AG10803 (cell line): ENCODE results near the gene CRIM1.

Experiments
- DNase-seq: peaks from one replicate; pipeline ENCODE4 v3.0.0; 2010; ENCODE audit warnings: low read depth
- H3K4me3 ChIP-seq: 2 replicates; pipeline ENCODE4 v1.5.1; 2011; ENCODE audit warnings: mild to moderate bottlenecking, low read length, control low read depth
- TF ChIP-seq, protein P1 (sequence below): conservative IDR thresholded peaks from 2 replicates; pipeline ENCODE4 v1.5.1; 2011; ENCODE audit warnings: mild to moderate bottlenecking, low read length, control low read depth, inconsistent platforms

The CRIM1 gene

DNA sequence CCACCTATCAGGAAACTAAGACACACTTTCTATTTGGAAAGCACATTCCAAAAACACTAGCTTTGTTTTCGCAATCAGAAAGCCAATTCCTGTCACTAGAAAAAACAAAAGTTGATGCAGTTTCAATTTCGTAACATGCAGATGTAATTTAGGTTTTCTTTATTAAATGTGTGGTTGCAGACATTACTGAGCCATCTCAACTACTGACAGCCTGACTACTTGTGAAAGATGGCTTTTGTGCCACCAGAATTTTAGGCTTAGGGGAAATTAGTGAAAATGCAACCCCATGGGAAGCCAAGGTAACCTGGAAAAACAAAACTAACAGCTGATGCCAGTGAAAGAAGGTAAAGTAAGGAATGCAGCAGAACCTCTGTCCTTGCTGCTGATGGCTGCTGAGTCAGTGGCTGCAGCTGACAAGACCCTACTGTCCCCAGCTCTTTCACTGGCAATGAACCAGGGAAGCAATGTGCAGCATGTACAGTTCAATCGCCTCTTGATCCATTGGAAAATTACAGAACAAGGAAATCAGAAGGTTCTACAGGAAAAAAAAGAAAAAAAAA lies 207.5 kb downstream of the CRIM1 start:
- peak; percentile 78 for DNase-seq
- peak overlapping the region; percentile 21 for H3K4me3 ChIP-seq
- TF ChIP-seq, protein P1, sequence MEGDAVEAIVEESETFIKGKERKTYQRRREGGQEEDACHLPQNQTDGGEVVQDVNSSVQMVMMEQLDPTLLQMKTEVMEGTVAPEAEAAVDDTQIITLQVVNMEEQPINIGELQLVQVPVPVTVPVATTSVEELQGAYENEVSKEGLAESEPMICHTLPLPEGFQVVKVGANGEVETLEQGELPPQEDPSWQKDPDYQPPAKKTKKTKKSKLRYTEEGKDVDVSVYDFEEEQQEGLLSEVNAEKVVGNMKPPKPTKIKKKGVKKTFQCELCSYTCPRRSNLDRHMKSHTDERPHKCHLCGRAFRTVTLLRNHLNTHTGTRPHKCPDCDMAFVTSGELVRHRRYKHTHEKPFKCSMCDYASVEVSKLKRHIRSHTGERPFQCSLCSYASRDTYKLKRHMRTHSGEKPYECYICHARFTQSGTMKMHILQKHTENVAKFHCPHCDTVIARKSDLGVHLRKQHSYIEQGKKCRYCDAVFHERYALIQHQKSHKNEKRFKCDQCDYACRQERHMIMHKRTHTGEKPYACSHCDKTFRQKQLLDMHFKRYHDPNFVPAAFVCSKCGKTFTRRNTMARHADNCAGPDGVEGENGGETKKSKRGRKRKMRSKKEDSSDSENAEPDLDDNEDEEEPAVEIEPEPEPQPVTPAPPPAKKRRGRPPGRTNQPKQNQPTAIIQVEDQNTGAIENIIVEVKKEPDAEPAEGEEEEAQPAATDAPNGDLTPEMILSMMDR = no peak

GRCh38 chr2:36564377-36564930 lies 208.9 kb downstream of the CRIM1 start:
- H3K4me3 ChIP-seq = no peak overlapping the region
- no peak for DNase-seq
- TF ChIP-seq, protein P1 = no peak

GRCh38 chr2:36565712-36566111 lies 210.1 kb downstream of the CRIM1 start:
- TF ChIP-seq, protein P1 = no peak
- no peak for DNase-seq

DNA sequence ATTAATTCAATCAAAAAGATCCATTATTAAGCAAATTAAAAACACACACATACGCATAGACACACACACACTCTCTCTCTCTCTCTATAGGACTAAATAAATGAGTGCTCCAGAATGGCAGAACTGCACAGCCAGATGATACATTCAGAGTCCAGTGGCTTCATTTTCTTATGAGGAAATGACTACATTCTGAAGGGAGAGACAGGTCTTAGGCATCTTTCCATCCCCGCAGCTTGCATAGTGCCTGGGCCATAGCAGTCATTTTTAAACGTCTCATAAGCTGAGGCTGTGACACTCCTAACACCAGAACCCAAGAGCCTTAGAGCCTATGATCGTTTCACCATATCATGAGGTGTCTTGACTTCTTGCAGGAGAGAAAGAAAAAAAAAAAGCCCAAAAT lies 211.3 kb downstream of the CRIM1 start:
- no peak overlapping the region for H3K4me3 ChIP-seq
- DNase-seq = no peak
- TF ChIP-seq, protein P1 = no peak

More at GRCh38 chr2:36565712-36566111, 210.1 kb downstream of the CRIM1 start:
- no peak overlapping the region for H3K4me3 ChIP-seq

DNA sequence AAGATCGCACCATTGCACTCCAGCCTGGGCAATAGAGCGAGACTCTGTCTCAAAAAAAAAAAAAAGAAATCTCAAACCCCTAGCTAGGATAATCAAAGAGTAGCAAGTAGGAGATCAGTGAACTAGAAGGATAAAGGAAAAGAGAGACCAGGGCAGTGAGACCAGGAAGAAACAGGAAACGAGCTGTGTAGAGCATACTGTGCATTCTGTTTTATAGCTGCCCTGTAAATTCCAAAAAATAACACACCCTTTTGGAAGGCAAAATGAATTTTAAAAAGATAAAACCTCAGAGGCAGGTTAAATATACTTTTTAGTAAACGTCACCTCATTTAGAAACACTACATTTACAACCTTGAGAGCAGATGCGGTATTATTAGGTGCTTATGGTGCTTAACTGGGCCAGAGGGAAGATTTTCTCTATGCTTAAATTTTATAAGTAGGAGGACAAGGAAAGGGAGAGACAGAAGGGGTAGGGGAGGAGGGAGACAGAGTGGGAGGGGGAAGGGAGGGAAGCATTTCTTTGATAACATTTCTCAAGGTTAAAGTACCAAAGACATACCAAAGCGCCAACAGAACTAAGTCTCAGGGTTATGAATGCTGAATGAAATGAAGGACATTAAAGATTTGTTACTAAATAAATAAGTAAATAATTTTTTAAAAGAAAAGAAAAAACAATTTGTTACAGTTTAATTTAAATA lies 212.3 kb downstream of the CRIM1 start:
- no peak for DNase-seq
- TF ChIP-seq, protein P1 = no peak
- H3K4me3 ChIP-seq = no peak overlapping the region

DNA sequence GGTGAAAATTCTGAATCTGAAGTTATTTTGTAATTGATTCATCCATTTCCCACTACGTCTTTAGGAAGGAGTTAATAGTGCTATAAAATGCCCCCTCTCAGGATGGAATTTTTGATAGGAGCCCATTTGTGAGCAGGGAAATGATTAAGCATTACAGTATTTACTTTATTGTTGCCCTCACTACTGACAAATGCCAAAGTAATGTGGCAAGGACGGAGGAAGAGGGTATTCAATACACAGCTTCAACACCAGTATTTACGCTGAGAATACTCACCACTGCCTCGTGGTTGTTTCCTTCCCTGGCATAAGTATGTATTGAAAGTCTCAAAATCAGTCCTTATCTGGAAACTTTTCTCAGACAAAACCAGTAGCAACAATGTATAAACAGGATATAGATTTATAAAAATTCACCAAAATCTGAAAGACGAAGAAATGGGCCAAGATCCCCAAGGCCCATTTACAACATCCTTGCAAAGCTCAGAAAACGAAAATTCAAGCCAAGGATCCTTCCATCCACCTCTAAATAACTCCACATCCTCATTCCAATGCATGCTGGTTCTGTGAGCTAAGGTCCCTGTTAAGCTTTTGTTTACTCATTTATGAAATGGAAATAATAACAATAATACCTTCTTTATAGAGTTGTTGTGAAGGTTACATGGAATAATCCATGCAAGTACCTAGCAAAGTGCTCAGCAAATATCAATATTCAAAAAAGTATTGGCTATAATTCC lies 213.1 kb downstream of the CRIM1 start:
- peak; percentile 63 for DNase-seq
- TF ChIP-seq, protein P1 = no peak
- no peak overlapping the region; the same call in 1 of the 2 replicates for H3K4me3 ChIP-seq
